Measurements from ENCODE around the gene PROCA1. TPM values are rescaled to one million over a fixed set of nuclear protein-coding genes. Genes with fewer than 3 reads are reported as not detected.
A peak's percentile ranks its signal among the peaks of the same experiment; 100 is the strongest.

Gene PROCA1
- total and polyA plus RNA-seq, 9 of the 15 experiments (the other 6 are each of a cell fraction or from before 2014, with no cell fraction given), result 0.78 to 16.2 (median 5.6) TPM

GRCh38 chr17:28750178-28751047 is 38.7 kb upstream of the PROCA1 start (continued):
- no peak for TF ChIP-seq SFPQ (IDR thresholded peaks at IDR 0.05; ENCODE audit: low read depth, low read length)
- TF ChIP-seq ETV6 (IDR thresholded peaks at IDR 0.05; ENCODE audit: borderline replicate concordance in 1 of 2, low read depth in 2 of 2, low read length in 1 of 2), result no peak
- TF ChIP-seq ETV6 (CRISPR knock-in tag; IDR thresholded peaks at IDR 0.05; ENCODE audit: borderline replicate concordance), result no peak
- peak; percentile 40 to 85; a peak in 2 of 4 replicates for TF ChIP-seq TEAD1 (CRISPR knock-in tag; IDR thresholded peaks at IDR 0.05)
- no peak for TF ChIP-seq PRDM10 (IDR thresholded peaks at IDR 0.05; ENCODE audit: partially characterized antibody)
- no peak for TF ChIP-seq ZNF764 (CRISPR knock-in tag; IDR thresholded peaks at IDR 0.05; ENCODE audit: low read depth)
- no peak for TF ChIP-seq THAP12 (CRISPR knock-in tag; IDR thresholded peaks at IDR 0.05)
- TF ChIP-seq ZFP1 (CRISPR knock-in tag; IDR thresholded peaks at IDR 0.05), result no peak
- TF ChIP-seq ETV1 (tag; conservative IDR thresholded peaks at IDR 0.05; ENCODE audit: low read depth), result no peak
- no peak for TF ChIP-seq DDX20 (tag; IDR thresholded peaks at IDR 0.05; ENCODE audit: low read depth)
- TF ChIP-seq HMG20B (CRISPR knock-in tag; IDR thresholded peaks at IDR 0.05), result no peak
- TF ChIP-seq FOXJ3 (CRISPR knock-in tag; IDR thresholded peaks at IDR 0.05), result no peak
- no peak for TF ChIP-seq ATF3 (IDR thresholded peaks at IDR 0.05)
- TF ChIP-seq ATF3 (CRISPR knock-in tag; conservative IDR thresholded peaks at IDR 0.05), result peak; percentile 84
- no peak for TF ChIP-seq WHSC1 (IDR thresholded peaks at IDR 0.05; ENCODE audit: low read length)
- no peak for TF ChIP-seq SRSF7 (optimal IDR thresholded peaks at IDR 0.05; ENCODE audit: low read depth, low read length)
- no peak for TF ChIP-seq RBM34 (IDR thresholded peaks at IDR 0.05; ENCODE audit: borderline replicate concordance, insufficient read depth, low read length)
- no peak for TF ChIP-seq NR1H2 (CRISPR knock-in tag; IDR thresholded peaks at IDR 0.05)
